Fibroblast of the aortic adventitia (primary cell): ENCODE measurements around the gene SCP2. TPM values are rescaled to one million over a fixed set of nuclear protein-coding genes. Genes with fewer than 3 reads are reported as not detected.

Source experiments
- DNase-seq: peaks from one replicate; pipeline ENCODE4 v3.0.0-alpha.2; 2010; ENCODE audit warnings: low read depth
- H3K4me3 ChIP-seq: 2 replicates; pipeline ENCODE4 v1.5.1; 2011; ENCODE audit warnings: low read depth, mild to moderate bottlenecking, control low read depth, low read length, moderate library complexity
- small RNA-seq: library from RNA; depleted of rRNA; stranded (forward); fragments of <200 nt; gene quantifications from one replicate; pipeline ENCODE3, GENCODE V24; 2012
- total RNA-seq: library from RNA; depleted of rRNA; stranded (reverse); fragments of >200 nt; gene quantifications from 2 replicates; pipeline ENCODE4 v1.2.3, GENCODE V29; 2012; ENCODE audit warnings: low replicate concordance
- TF ChIP-seq, protein P1 (sequence below): IDR thresholded peaks from 2 replicates; pipeline ENCODE4 v1.5.1; 2011; ENCODE audit warnings: mild to moderate bottlenecking, low read length, control low read depth, inconsistent platforms; ENCODE audit not compliant: insufficient read depth

Gene SCP2
- total RNA-seq, 1 donor, result 188 TPM

DNA sequence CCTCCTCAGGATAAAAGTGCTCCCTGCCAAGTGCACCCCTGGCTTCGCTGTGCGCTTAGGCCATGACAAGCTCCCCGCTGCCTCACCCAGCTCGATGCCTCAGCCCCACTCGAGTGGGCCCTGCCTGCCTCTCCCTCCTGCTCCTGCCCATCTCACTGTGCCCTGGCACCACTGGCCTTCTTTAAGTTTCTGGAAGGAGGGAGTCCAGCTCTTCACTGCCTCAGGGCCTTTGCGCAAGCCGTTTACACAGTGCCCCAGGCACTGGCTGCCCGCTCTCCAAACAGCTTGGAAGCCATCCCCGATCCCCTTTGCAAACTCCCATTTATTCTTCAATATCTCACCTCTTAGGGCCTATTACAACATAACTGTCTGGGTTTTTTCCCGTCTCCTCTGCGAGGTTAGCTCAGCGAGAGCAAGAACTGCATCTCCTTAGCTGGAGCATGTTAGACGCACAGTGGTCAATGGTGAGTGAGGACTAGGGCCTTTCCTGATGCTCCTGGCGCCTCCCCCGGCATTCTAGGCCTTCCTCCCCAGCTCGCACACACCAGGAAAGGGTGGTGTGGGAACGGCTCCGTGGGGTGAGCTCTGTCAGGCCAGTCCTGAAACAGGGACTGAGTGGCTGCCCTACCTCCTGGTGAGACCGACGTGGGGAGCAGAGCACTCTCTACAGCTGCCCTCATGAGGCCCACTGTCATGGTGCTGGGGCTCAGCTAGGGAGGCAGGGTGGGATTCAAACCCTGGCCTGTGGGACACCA is 166.9 kb downstream of the SCP2 start:
- TF ChIP-seq, protein P1, sequence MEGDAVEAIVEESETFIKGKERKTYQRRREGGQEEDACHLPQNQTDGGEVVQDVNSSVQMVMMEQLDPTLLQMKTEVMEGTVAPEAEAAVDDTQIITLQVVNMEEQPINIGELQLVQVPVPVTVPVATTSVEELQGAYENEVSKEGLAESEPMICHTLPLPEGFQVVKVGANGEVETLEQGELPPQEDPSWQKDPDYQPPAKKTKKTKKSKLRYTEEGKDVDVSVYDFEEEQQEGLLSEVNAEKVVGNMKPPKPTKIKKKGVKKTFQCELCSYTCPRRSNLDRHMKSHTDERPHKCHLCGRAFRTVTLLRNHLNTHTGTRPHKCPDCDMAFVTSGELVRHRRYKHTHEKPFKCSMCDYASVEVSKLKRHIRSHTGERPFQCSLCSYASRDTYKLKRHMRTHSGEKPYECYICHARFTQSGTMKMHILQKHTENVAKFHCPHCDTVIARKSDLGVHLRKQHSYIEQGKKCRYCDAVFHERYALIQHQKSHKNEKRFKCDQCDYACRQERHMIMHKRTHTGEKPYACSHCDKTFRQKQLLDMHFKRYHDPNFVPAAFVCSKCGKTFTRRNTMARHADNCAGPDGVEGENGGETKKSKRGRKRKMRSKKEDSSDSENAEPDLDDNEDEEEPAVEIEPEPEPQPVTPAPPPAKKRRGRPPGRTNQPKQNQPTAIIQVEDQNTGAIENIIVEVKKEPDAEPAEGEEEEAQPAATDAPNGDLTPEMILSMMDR, result no peak
- DNase-seq, result no peak
- H3K4me3 ChIP-seq, result no peak overlapping the region

DNA sequence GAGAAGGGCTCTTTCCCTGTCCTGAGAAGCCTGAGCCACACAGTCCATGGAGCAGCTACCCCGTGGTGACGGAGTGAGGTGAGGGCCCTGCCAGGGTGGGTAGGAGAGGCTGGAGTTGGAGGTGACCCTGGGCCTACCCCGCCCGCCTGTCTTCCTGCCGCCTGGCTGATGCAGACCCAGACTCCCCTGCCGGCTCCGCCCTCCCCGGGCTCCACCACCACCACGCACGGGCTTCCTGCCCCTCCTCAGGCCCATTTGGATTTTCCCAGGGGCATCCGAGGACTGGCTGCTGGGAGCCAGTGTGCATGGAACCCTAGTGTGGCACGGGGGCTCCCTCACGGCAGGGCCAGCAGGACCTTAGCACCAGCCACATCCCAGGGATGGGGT is 167.4 kb downstream of the SCP2 start:
- H3K4me3 ChIP-seq, result no peak overlapping the region
- TF ChIP-seq, protein P1, result no peak
- DNase-seq, result no peak

Small RNA genes within 50 kb of the gene (small RNA-seq; reads per million reads assigned to genes)
- gene AC099677.1 (not detected), gene AC099677.2 (not detected), gene HIGD1AP11 (not detected), gene MIR1273F (not detected), gene MIR1273G (not detected), gene MIR5095 (not detected)

Other genes starting within 250 kb of the SCP2 start
- gene COA7, start 228.9 kb upstream of the SCP2 start, total RNA-seq, result 15.2 and 15.7 TPM in 2 replicates
- 36.7 and 59.7 TPM in 2 replicates for gene ZYG11B, start 200.8 kb upstream of the SCP2 start, total RNA-seq
- 0.57 and 0.72 TPM in 2 replicates for gene ZYG11A, start 84.5 kb upstream of the SCP2 start, total RNA-seq
- 14.7 and 39.9 TPM in 2 replicates for gene ECHDC2, start 5.5 kb upstream of the SCP2 start, total RNA-seq
- gene PODN, start 134.9 kb downstream of the SCP2 start, total RNA-seq, result 47.5 and 176 TPM in 2 replicates
- gene SLC1A7, start 215.4 kb downstream of the SCP2 start, total RNA-seq, result 0.41 and 3.8 TPM in 2 replicates